GM18870 (cell line): ENCODE measurements around the gene RXFP1.

Source experiments
- ATAC-seq: cut with Tn5 transposase; IDR thresholded peaks from one replicate; pipeline ENCODE4 v1.9.1; 2021; ENCODE audit warnings: moderate library complexity; ENCODE audit not compliant: unreplicated experiment

Gene RXFP1

GRCh38 chr4:158669310-158669709 is 147.6 kb downstream of the RXFP1 start:
- no peak for ATAC-seq

DNA sequence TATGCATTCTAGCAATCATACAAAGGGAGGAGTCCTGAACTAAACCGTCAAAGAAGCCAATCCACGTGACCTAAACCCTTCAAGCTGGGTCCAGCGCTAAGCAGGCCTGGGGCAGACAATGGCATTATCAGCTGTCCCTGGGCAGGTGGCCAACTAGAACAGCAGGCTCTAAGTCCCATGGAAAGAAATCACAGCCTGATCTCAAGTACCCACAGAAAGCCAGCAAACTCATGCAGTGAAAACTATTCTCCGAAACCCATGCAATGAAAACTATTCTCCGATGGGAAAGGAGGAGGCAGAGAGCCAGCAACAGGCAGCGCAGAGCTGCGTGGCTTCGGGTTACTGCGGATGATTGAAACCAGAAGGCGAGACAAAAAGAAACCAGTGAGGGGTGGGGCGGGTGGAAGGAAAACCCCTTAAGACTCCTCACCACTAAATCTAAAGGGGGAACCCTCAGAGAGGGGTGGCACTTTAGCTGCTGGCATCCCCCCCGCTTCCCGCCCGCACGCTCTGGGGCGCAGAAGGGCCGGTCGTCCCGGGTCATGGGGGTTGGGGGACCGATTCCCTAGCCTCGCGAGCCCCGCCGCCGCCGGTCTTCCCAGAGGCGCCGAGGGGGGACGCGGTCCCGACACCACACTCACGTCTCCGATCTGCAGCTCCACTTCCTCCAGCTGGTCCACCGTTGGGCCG is 149.4 kb downstream of the RXFP1 start:
- ATAC-seq = peak; percentile 26

DNA sequence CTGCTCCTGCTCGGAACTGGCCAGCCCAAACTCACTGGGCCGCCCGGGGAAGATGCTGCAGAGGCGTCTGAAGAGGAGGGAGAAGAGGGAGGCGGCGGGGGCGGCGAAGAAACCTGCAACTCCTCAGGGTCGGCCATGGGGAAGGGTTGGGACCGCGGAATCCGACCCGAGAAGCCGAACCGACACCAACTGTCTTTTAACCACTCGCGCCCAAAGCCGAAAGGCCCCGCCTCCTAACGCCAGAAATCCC is 149.9 kb downstream of the RXFP1 start, which contains the start of gene C4orf46:
C4orf46 (minus strand) TSS at position 223 of the 250 bp plus-strand sequence; CDS start at position 137, 86 bp downstream.
- no peak for ATAC-seq

GRCh38 chr4:158671915-158672806 is 150.5 kb downstream of the RXFP1 start, which contains the start of gene ETFDH:
Gene ETFDH, plus strand, starts transcription at chr4:158672296. Its CDS starts 161 bp downstream, at chr4:158672457.
- peak; percentile 93 for ATAC-seq

GRCh38 chr4:158673633-158674032 is 152.0 kb downstream of the RXFP1 start:
- ATAC-seq = no peak

DNA sequence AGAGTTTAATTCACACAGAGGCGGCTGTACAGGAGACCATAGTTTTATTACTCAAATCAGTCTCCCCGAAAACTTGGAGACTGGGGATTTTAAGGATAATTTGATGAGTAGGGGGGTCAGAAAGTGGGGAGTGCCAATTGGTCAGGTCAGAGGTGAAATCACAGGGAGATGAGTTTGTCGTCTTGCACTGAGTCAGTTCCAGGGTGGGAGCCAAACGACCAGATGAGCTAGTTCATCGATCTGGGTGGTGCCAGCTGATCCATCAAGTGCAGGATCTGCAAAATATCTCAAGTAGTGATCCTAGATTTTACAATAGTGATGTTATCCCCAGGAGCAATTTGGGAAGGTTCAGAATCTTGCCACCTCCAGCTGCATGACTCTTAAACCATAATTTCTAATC is 154.4 kb downstream of the RXFP1 start:
- no peak for ATAC-seq

GRCh38 chr4:158678767-158679166 is 157.1 kb downstream of the RXFP1 start:
- ATAC-seq = no peak

GRCh38 chr4:158681629-158682028 is 159.9 kb downstream of the RXFP1 start:
- no peak for ATAC-seq

DNA sequence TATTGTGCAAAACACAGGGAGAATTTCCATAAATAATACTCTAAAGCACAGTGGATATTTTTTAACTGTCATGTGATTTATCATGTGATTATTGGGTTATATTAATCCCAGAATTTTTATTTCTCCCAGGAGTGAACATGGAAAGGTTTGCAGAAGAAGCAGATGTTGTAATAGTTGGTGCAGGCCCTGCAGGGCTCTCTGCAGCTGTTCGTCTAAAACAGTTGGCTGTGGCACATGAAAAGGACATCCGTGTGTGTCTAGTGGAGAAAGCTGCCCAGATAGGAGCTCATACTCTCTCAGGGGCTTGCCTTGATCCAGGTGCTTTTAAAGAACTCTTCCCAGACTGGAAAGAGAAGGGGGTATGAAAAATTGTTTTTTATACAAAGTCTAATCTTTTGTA is 160.4 kb downstream of the RXFP1 start:
- no peak for ATAC-seq

GRCh38 chr4:158688813-158689212 is 167.1 kb downstream of the RXFP1 start:
- ATAC-seq = no peak
